ENCODE data around the gene DLG2.

- no peak for TF ChIP-seq TAF1 (IDR thresholded peaks at IDR 0.05; ENCODE audit: low read depth, low read length)
- TF ChIP-seq POLR2A (IDR thresholded peaks at IDR 0.05; ENCODE audit: low read depth, low read length): no peak
- no peak for TF ChIP-seq POLR2AphosphoS5 (IDR thresholded peaks at IDR 0.05; ENCODE audit: low read depth, low read length)
- TF ChIP-seq PAX5 (IDR thresholded peaks at IDR 0.05; ENCODE audit: insufficient read depth, low read length, severe bottlenecking): no peak
Observed at GRCh38 chr11:84106541-84106940, 1520.6 kb downstream of the DLG2 start.

Measured in GM12891 (cell line).